ENCODE measurements around the gene APOL5.

DNA sequence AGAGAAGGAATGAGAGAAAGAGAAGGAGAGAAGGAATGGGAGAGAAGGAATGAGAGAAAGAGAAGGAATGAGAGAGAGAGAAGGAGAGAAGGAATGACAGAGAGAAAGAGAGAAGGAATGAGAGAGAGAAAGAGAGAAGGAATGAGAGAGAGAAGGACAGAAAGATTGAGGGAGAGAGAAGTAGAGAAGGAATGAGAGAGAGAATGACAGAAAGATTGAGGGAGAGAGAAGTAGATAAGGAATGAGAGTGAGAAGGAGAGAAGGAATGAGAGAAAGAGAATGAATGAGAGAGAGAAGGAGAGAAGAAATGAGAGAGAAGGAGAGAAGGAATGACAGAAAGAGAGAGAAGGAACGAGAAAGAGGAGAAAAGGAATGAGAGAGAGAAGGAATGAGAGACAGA lies 34.1 kb upstream of the APOL5 start:
- TF ChIP-seq CTCF (IDR thresholded peaks at IDR 0.05), result no peak
- TF ChIP-seq EP300 (IDR thresholded peaks at IDR 0.05), result no peak

Measured in esophagus muscularis mucosa (tissue), 3 donors.